ENCODE results near the gene CRYGC.
"Not testable (repeated sequence)": the region's sequence is repeated elsewhere in the genome, so short reads cannot be mapped to it uniquely, and the experiment has no call there.

GRCh38 chr2:208138334-208138733 lies 8.7 kb upstream of the CRYGC start:
- TF ChIP-seq CTCF, POLR2A (IDR thresholded peaks at IDR 0.05): not testable (repeated sequence)
